Activated effector memory CD4-positive, alpha-beta T cell treated with anti-CD3 and anti-CD28 coated beads, Interleukin-2, amount 50 U/mL, for 16 hours (primary cell): ENCODE measurements around the gene SOCS6.
"Not testable (repeated sequence)": the region's sequence is repeated elsewhere in the genome, so short reads cannot be mapped to it uniquely, and the experiment has no call there.

Source experiments
- DNase-seq: peaks from one replicate; pipeline ENCODE4 v3.0.0-alpha.2; 2020

SOCS6 gene

GRCh38 chr18:70288851-70289328 lies at the start of gene SOCS6:
SOCS6 (plus strand) TSS chr18:70289045; CDS start chr18:70324669, 35,624 bp downstream.
- peak; percentile 66 for DNase-seq

GRCh38 chr18:70243131-70243929 lies 45.5 kb upstream of the SOCS6 start:
- no peak for DNase-seq

GRCh38 chr18:70246061-70246466 lies 42.8 kb upstream of the SOCS6 start:
- no peak for DNase-seq

- no peak for DNase-seq
Observed at GRCh38 chr18:70249118-70249517, 39.7 kb upstream of the SOCS6 start.

- not testable (repeated sequence) for DNase-seq
Observed at GRCh38 chr18:70249861-70250260, 39.0 kb upstream of the SOCS6 start.

GRCh38 chr18:70250781-70251180 lies 38.1 kb upstream of the SOCS6 start:
- DNase-seq: no peak

GRCh38 chr18:70256184-70256583 lies 32.7 kb upstream of the SOCS6 start:
- no peak for DNase-seq

GRCh38 chr18:70256994-70257393 lies 31.9 kb upstream of the SOCS6 start:
- DNase-seq: no peak

- DNase-seq: no peak
Observed at GRCh38 chr18:70258243-70258642, 30.6 kb upstream of the SOCS6 start.

GRCh38 chr18:70260683-70261082 lies 28.2 kb upstream of the SOCS6 start:
- no peak for DNase-seq

- DNase-seq: no peak
Observed at GRCh38 chr18:70261141-70261788, 27.6 kb upstream of the SOCS6 start.

- DNase-seq: no peak
Observed at GRCh38 chr18:70263336-70263735, 25.5 kb upstream of the SOCS6 start.

- DNase-seq: no peak
Observed at GRCh38 chr18:70271742-70272141, 17.1 kb upstream of the SOCS6 start.

GRCh38 chr18:70273021-70273420 lies 15.8 kb upstream of the SOCS6 start:
- no peak for DNase-seq

GRCh38 chr18:70276416-70277191 lies 12.2 kb upstream of the SOCS6 start:
- DNase-seq: no peak

GRCh38 chr18:70279470-70279869 lies 9.4 kb upstream of the SOCS6 start:
- no peak for DNase-seq

- DNase-seq: no peak
Observed at GRCh38 chr18:70280007-70280925, 8.6 kb upstream of the SOCS6 start.

- DNase-seq: no peak
Observed at GRCh38 chr18:70284976-70285620, 3.7 kb upstream of the SOCS6 start.

- no peak for DNase-seq
Observed at GRCh38 chr18:70287731-70288130, 1.1 kb upstream of the SOCS6 start.

GRCh38 chr18:70288171-70288850 lies 534 bp upstream of the SOCS6 start:
- no peak for DNase-seq
